B cell (primary cell): ENCODE measurements around the gene CELA1. TPM values are rescaled to one million over a fixed set of nuclear protein-coding genes. Genes with fewer than 3 reads are reported as not detected.

Source experiments
- ATAC-seq: fragments of 200-7000 bp; cut with Tn5 transposase; one replicate; pipeline ENCODE4 v1.10.0; 2021; ENCODE audit warnings: low read depth, mild to moderate bottlenecking, moderate number of reproducible peaks, moderate library complexity
- CTCF ChIA-PET: fragments of 350-600 bp; sonication (Branson Sonifier 250); formaldehyde crosslinking; loops from one replicate; lab custom pipeline; 2021; ENCODE audit warnings: antibody characterized with exemption, inconsistent platforms; lab: Charles Lee
- POLR2A ChIA-PET: fragments of 350-600 bp; sonication (Branson Sonifier 250); formaldehyde crosslinking; loops from one replicate; lab custom pipeline; 2021; ENCODE audit warnings: antibody characterized with exemption; lab: Charles Lee
- DNase-seq: peaks from one replicate; pipeline ENCODE4 v3.0.0; 2013
- H2AFZ ChIP-seq: 2 replicates; pipeline ENCODE4 v1.6.1; 2012; ENCODE audit warnings: mild to moderate bottlenecking, low read depth, low read length; ENCODE audit not compliant: insufficient read depth, poor library complexity, severe bottlenecking
- H3K27ac ChIP-seq, 2 donors: 1 replicate in 1 of 2; 2 replicates in 1 of 2; pipeline ENCODE4 v1.5.1; 2012 to 2013; ENCODE audit warnings: low read length in 2 of 2, mild to moderate bottlenecking in 2 of 2, moderate library complexity in 1 of 2
- H3K27me3 ChIP-seq, 4 experiments: fragments of 200-600 bp in 1 of 4; sonication (generic) in 1 of 4; replicated peaks in 1 of 4; 1 replicate in 2 of 4; 2 replicates in 2 of 4; pipeline versions ENCODE4 v1.6.1 to v1.7.0; 2013 to 2016; ENCODE audit warnings: low read length in 3 of 4, mild to moderate bottlenecking in 2 of 4, mixed read lengths in 1 of 4, moderate library complexity in 1 of 4; ENCODE audit not compliant: insufficient read depth in 4 of 4, control insufficient read depth in 3 of 4; ENCODE audit errors: control extremely low read depth in 1 of 4
- H3K36me3 ChIP-seq, 2 experiments: replicated peaks in 1 of 2; 1 replicate in 1 of 2; 2 replicates in 1 of 2; pipeline versions ENCODE4 v1.6.1 to v1.7.1; 2013; ENCODE audit warnings: low read length in 1 of 2; ENCODE audit not compliant: insufficient read depth in 2 of 2, control insufficient read depth in 1 of 2; ENCODE audit errors: control extremely low read depth in 1 of 2, extremely low read depth in 1 of 2
- H3K4me1 ChIP-seq, 2 donors: fragments of 200-600 bp in 1 of 2; sonication (generic) in 1 of 2; 1 replicate in 1 of 2; 2 replicates in 1 of 2; pipeline versions ENCODE4 v1.5.1 to v1.6.1; 2013 to 2017; ENCODE audit warnings: low read length in 2 of 2; ENCODE audit not compliant: control insufficient read depth in 2 of 2, insufficient read depth in 2 of 2
- H3K4me2 ChIP-seq: replicated peaks from 2 replicates; pipeline ENCODE3; 2012; ENCODE audit warnings: mild to moderate bottlenecking, low read depth, low read length; ENCODE audit not compliant: poor library complexity, severe bottlenecking
- H3K4me3 ChIP-seq, 5 experiments: fragments of 200-600 bp in 1 of 5; sonication (generic) in 1 of 5; 1 replicate in 3 of 5; 2 replicates in 2 of 5; pipeline versions ENCODE4 v1.5.1 to v1.7.0; 2011 to 2016; ENCODE audit warnings: low read length in 4 of 5, mild to moderate bottlenecking in 4 of 5, low read depth in 2 of 5, control low read depth in 1 of 5, moderate library complexity in 1 of 5; ENCODE audit not compliant: insufficient read depth in 1 of 5; ENCODE audit errors: control extremely low read depth in 1 of 5, extremely low read depth in 1 of 5
- H3K79me2 ChIP-seq: fragments of 200-600 bp; sonication (generic); one replicate; pipeline ENCODE4 v1.6.0; 2016; ENCODE audit warnings: low read length; ENCODE audit not compliant: control insufficient read depth, insufficient read depth
- H3K9ac ChIP-seq: fragments of 200-600 bp; sonication (generic); 2 replicates; pipeline ENCODE4 v1.6.1; 2017; ENCODE audit warnings: mild to moderate bottlenecking, low read length, moderate library complexity
- H3K9me3 ChIP-seq, 3 donors: one replicate each; pipeline versions ENCODE4 v1.6.1 to v1.7.1; 2013; ENCODE audit warnings: low read length in 2 of 3; ENCODE audit not compliant: control insufficient read depth in 2 of 3, insufficient read depth in 1 of 3; ENCODE audit errors: control extremely low read depth in 1 of 3
- H4K20me1 ChIP-seq: 2 replicates; pipeline ENCODE4 v1.6.0; 2012; ENCODE audit warnings: mild to moderate bottlenecking, low read length; ENCODE audit not compliant: insufficient read depth, control insufficient read depth, poor library complexity, severe bottlenecking
- H3K27ac Mint-ChIP-seq: one replicate; pipeline ENCODE4 v1.8.0; 2021; ENCODE audit warnings: mixed read lengths
- H3K27me3 Mint-ChIP-seq: one replicate; pipeline ENCODE4 v1.8.0; 2021; ENCODE audit warnings: mixed read lengths
- H3K4me1 Mint-ChIP-seq: one replicate; pipeline ENCODE4 v1.8.0; 2021; ENCODE audit warnings: mixed read lengths
- H3K4me3 Mint-ChIP-seq: one replicate; pipeline ENCODE4 v1.8.0; 2021; ENCODE audit warnings: mixed read lengths
- H3K9me3 Mint-ChIP-seq: one replicate; pipeline ENCODE4 v1.8.0; 2022; ENCODE audit warnings: mixed read lengths; ENCODE audit not compliant: insufficient read depth
- CTCF ChIP-seq: fragments of 200-600 bp; IDR thresholded peaks from one replicate; pipeline ENCODE4 v1.8.0; 2022; ENCODE audit warnings: antibody characterized with exemption, mild to moderate bottlenecking
- EZH2 ChIP-seq: IDR thresholded peaks from 2 replicates; pipeline ENCODE4 v1.6.1; 2012; ENCODE audit warnings: borderline replicate concordance, low read depth, mild to moderate bottlenecking, moderate library complexity, low read length; ENCODE audit not compliant: insufficient read depth, poor library complexity, severe bottlenecking
- WGBS: methylation state at CpG from one replicate; pipeline ENCODE4 v1.1.5; 2013; ENCODE audit warnings: missing lambda C conversion rate; ENCODE audit not compliant: insufficient coverage; 5-methylcytosine and 5-hydroxymethylcytosine counted together
- intact Hi-C: fragments of 100-400 bp; cut with micrococcal nuclease; formaldehyde crosslinking; loops from one replicate; pipeline ENCODE4 v1.10.0; 2022
- polyA plus RNA-seq: library from polyadenylated mRNA; depleted of rRNA; stranded (reverse); fragments of >200 nt; gene quantifications from 2 replicates; pipeline ENCODE4 v1.2.3, GENCODE V29; 2012
- total RNA-seq, 2 donors: library from RNA; stranded (reverse); fragments of 120-200 nt in 1 of 2; gene quantifications; 1 replicate in 1 of 2; 2 replicates in 1 of 2; pipeline versions ENCODE4 v1.2.3 to v1.2.4, GENCODE V29; 2013 to 2022

The CELA1 gene
- total and polyA plus RNA-seq, 2 donors (not counting 1 experiment from before 2014, with no cell fraction given): not detected

- TF ChIP-seq CTCF (no peak), EZH2 (no peak)
- intact Hi-C loops: no loop called here
- Histone ChIP-seq H3K4me1 (peaks cover 31 to 49% of the 10 kb centered on the region in 2 donors), H3K4me2 (no peak overlapping the region), H3K27me3 (no peaks in the 10 kb centered on the region), H2AFZ (no peak overlapping the region), H3K9ac (no peak overlapping the region), H3K4me3 (no peak overlapping the region), H3K27ac (no peak overlapping the region), H3K79me2 (peaks cover 28% of the 10 kb centered on the region), H4K20me1 (no peaks in the 10 kb centered on the region), H3K36me3 (peaks cover 0 to 38% of the 10 kb centered on the region in 2 experiments), H3K9me3 (peaks cover 0 to 7% (median 0%) of the 10 kb centered on the region in 3 donors)
- no peaks in the 10 kb centered on the region for H3K27me3 Mint-ChIP-seq
- 100% methylated on average over 1 of the region's 2 CpGs for WGBS
- DNase-seq (no peak), ATAC-seq (no peak)
- H3K9me3 Mint-ChIP-seq: no peaks in the 10 kb centered on the region
- ChIA-PET CTCF (interaction anchor here (1.0 to 3.3 kb wide), 2 partner anchors 11 to 22 kb away, joined by 3 to 12 read pairs; no protein-coding TSS in a partner anchor), POLR2A (interaction anchor here (0.7 kb wide), 1 partner anchor 282 kb away, joined by 3 read pairs; no protein-coding TSS in a partner anchor)
- peaks cover 40% of the 10 kb centered on the region for H3K4me1 Mint-ChIP-seq
- no peak overlapping the region for H3K4me3 Mint-ChIP-seq
- no peak overlapping the region for H3K27ac Mint-ChIP-seq
Measured at GRCh38 chr12:51362747-51363342, 16.4 kb upstream of the CELA1 start.

- H3K9ac ChIP-seq: no peak overlapping the region
- no peak overlapping the region for H3K4me3 ChIP-seq
- no peaks in the 10 kb centered on the region for H4K20me1 ChIP-seq
- WGBS: 100% methylated on average over 5 of the region's 6 CpGs
- H3K9me3 ChIP-seq: peaks cover 0 to 7% (median 0%) of the 10 kb centered on the region in 3 donors
- H3K9me3 Mint-ChIP-seq: no peaks in the 10 kb centered on the region
- peaks cover 31 to 49% of the 10 kb centered on the region in 2 donors for H3K4me1 ChIP-seq
- no peak for ATAC-seq
- peaks cover 41% of the 10 kb centered on the region for H3K4me1 Mint-ChIP-seq
- intact Hi-C loops: no loop called here
- no peak for DNase-seq
- H3K4me2 ChIP-seq: no peak overlapping the region
- TF ChIP-seq CTCF (no peak), EZH2 (no peak)
- POLR2A ChIA-PET: no interaction called here
- no peak overlapping the region for H3K4me3 Mint-ChIP-seq
- no peak overlapping the region for H3K27ac Mint-ChIP-seq
- CTCF ChIA-PET: interaction anchor here (1.0 to 3.3 kb wide), 4 partner anchors 10 to 99 kb away, joined by 3 to 12 read pairs (median 6); no protein-coding TSS in a partner anchor
- H2AFZ ChIP-seq: no peak overlapping the region
- no peaks in the 10 kb centered on the region for H3K27me3 Mint-ChIP-seq
- peaks cover 23% of the 10 kb centered on the region for H3K79me2 ChIP-seq
- no peak overlapping the region for H3K27ac ChIP-seq
- peaks cover 0 to 38% of the 10 kb centered on the region in 2 experiments for H3K36me3 ChIP-seq
- no peaks in the 10 kb centered on the region for H3K27me3 ChIP-seq
Measured at GRCh38 chr12:51362307-51362706, 15.8 kb upstream of the CELA1 start.
